ENCODE measurements around the gene UNC79. TPM values are rescaled to one million over a fixed set of nuclear protein-coding genes. Genes with fewer than 3 reads are reported as not detected.
"Not testable (repeated sequence)": the region's sequence is repeated elsewhere in the genome, so short reads cannot be mapped to it uniquely, and the experiment has no call there.

The UNC79 gene
- total RNA-seq, 1 experiment from 2014 or later: not detected

- CTCF ChIA-PET: interaction anchor here (1.0 kb wide), 1 partner anchor 15 kb away, joined by 3 read pairs; no protein-coding TSS in a partner anchor
- Mint-ChIP-seq H3K4me3 (ENCODE audit: low read depth, unreplicated experiment) (no peak overlapping the region), H3K9me3 (ENCODE audit: low read depth, unreplicated experiment) (no peaks in the 10 kb centered on the region), H3K36me3 (ENCODE audit: insufficient read depth, unreplicated experiment) (no peaks in the 10 kb centered on the region), H3K4me1 (ENCODE audit: low read depth, unreplicated experiment) (no peaks in the 10 kb centered on the region), H3K27ac (ENCODE audit: unreplicated experiment) (no peak overlapping the region), H3K27me3 (ENCODE audit: unreplicated experiment) (peaks cover 12% of the 10 kb centered on the region)
- DNase-seq: no peak
- no TSS peak for BruUV-seq (replicated peaks)
- TF ChIP-seq, protein P1, sequence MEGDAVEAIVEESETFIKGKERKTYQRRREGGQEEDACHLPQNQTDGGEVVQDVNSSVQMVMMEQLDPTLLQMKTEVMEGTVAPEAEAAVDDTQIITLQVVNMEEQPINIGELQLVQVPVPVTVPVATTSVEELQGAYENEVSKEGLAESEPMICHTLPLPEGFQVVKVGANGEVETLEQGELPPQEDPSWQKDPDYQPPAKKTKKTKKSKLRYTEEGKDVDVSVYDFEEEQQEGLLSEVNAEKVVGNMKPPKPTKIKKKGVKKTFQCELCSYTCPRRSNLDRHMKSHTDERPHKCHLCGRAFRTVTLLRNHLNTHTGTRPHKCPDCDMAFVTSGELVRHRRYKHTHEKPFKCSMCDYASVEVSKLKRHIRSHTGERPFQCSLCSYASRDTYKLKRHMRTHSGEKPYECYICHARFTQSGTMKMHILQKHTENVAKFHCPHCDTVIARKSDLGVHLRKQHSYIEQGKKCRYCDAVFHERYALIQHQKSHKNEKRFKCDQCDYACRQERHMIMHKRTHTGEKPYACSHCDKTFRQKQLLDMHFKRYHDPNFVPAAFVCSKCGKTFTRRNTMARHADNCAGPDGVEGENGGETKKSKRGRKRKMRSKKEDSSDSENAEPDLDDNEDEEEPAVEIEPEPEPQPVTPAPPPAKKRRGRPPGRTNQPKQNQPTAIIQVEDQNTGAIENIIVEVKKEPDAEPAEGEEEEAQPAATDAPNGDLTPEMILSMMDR (IDR thresholded peaks at IDR 0.05; ENCODE audit: unreplicated experiment): no peak
- intact Hi-C loops (cut with micrococcal nuclease; ENCODE audit: unreplicated experiment): no loop called here
These were observed 62.3 kb downstream of the UNC79 start for GRCh38 chr14:93493054-93493453.

DNA sequence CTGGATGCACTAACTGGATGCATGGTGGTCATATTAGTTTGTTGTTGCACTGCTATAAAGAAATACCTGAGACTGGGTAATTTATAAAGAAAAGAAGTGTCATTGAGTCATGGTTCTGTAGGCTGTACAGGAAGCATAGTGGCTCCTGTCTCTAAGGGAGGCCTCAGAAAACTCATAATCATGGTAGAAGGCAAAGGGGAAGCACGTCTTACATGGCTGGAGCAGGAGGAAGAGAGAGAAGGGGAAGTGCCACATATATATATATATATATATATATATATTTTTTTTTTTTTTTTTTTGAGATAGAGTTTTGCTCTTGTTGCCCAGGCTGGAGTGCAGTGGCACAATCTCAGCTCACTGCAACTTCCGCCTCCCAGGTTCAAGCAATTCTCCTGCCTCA, 62.9 kb downstream of the UNC79 start:
- BruUV-seq (replicated peaks); intact Hi-C loops (cut with micrococcal nuclease; ENCODE audit: unreplicated experiment); H3K36me3 Mint-ChIP-seq (ENCODE audit: insufficient read depth, unreplicated experiment); H3K9me3 Mint-ChIP-seq (ENCODE audit: low read depth, unreplicated experiment); H3K4me1 Mint-ChIP-seq (ENCODE audit: low read depth, unreplicated experiment); H3K27ac Mint-ChIP-seq (ENCODE audit: unreplicated experiment); DNase-seq; H3K4me3 Mint-ChIP-seq (ENCODE audit: low read depth, unreplicated experiment): not testable (repeated sequence)
- H3K27me3 Mint-ChIP-seq (ENCODE audit: unreplicated experiment): peaks cover 12% of the 10 kb centered on the region
- CTCF ChIA-PET: interaction anchor here (1.0 kb wide), 1 partner anchor 16 kb away, joined by 3 read pairs; no protein-coding TSS in a partner anchor

DNA sequence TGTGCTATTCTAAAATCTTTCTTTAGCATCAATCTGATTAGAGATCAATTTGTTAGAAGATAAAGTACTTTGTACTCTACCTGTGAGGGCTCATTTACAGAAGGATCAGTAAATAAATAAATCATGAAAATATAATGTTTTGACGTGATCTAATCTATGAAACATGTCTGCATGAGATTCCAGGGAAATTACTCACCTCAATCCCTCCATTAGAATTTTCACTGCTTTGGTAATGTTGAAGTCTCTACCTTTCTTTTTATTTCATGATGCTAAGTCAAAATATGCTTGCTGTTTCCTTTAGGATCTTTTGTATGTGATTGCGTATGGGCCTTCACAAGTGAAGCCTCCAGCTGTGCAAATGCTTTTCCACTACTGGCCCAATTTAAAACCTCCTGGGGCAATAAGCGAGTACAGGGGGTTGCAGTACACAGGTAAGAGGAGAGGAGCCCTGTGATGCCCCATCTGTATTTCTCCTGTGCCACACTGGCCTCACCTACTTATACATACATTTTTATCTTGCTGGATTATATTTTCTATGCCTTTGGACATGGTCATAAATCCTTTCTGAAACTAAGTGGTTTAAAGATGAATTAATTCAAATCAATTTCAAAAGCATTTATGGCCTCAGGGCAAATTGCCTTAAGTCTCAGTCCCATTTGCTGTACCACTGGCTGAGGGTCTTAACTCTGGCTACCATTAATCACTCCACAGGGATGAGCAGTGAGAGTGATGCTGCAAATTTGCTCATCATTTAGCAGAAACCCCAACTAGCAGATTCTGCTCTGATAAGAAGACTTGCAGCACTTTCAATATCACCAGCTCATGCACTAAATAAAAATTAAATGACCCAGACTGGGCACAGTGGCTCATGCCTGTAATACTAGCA, 66.4 kb downstream of the UNC79 start:
- TF ChIP-seq, protein P1 (IDR thresholded peaks at IDR 0.05; ENCODE audit: unreplicated experiment): no peak
- CTCF ChIA-PET: no interaction called here
- no peaks in the 10 kb centered on the region for H3K9me3 Mint-ChIP-seq (ENCODE audit: low read depth, unreplicated experiment)
- H3K27me3 Mint-ChIP-seq (ENCODE audit: unreplicated experiment): no peaks in the 10 kb centered on the region
- H3K4me1 Mint-ChIP-seq (ENCODE audit: low read depth, unreplicated experiment): no peaks in the 10 kb centered on the region
- no peaks in the 10 kb centered on the region for H3K36me3 Mint-ChIP-seq (ENCODE audit: insufficient read depth, unreplicated experiment)
- DNase-seq: no peak
- intact Hi-C loops (cut with micrococcal nuclease; ENCODE audit: unreplicated experiment): no loop called here
- H3K4me3 Mint-ChIP-seq (ENCODE audit: low read depth, unreplicated experiment): no peak overlapping the region
- no peak overlapping the region for H3K27ac Mint-ChIP-seq (ENCODE audit: unreplicated experiment)
- no TSS peak for BruUV-seq (replicated peaks)

- BruUV-seq (replicated peaks): no TSS peak
- Mint-ChIP-seq H3K27me3 (ENCODE audit: unreplicated experiment) (no peaks in the 10 kb centered on the region), H3K4me1 (ENCODE audit: low read depth, unreplicated experiment) (no peaks in the 10 kb centered on the region), H3K4me3 (ENCODE audit: low read depth, unreplicated experiment) (no peak overlapping the region), H3K27ac (ENCODE audit: unreplicated experiment) (no peak overlapping the region), H3K36me3 (ENCODE audit: insufficient read depth, unreplicated experiment) (no peaks in the 10 kb centered on the region), H3K9me3 (ENCODE audit: low read depth, unreplicated experiment) (peaks cover 2% of the 10 kb centered on the region)
- TF ChIP-seq, protein P1 (IDR thresholded peaks at IDR 0.05; ENCODE audit: unreplicated experiment): no peak
- CTCF ChIA-PET: no interaction called here
- intact Hi-C loops (cut with micrococcal nuclease; ENCODE audit: unreplicated experiment): no loop called here
- no peak for DNase-seq
These were observed 79.3 kb downstream of the UNC79 start for GRCh38 chr14:93510056-93510455.

- no peaks in the 10 kb centered on the region for H3K9me3 Mint-ChIP-seq (ENCODE audit: low read depth, unreplicated experiment)
- H3K27ac Mint-ChIP-seq (ENCODE audit: unreplicated experiment): no peak overlapping the region
- no peaks in the 10 kb centered on the region for H3K4me1 Mint-ChIP-seq (ENCODE audit: low read depth, unreplicated experiment)
- no TSS peak for BruUV-seq (replicated peaks)
- TF ChIP-seq, protein P1 (IDR thresholded peaks at IDR 0.05; ENCODE audit: unreplicated experiment): no peak
- intact Hi-C loops (cut with micrococcal nuclease; ENCODE audit: unreplicated experiment): no loop called here
- CTCF ChIA-PET: no interaction called here
- H3K4me3 Mint-ChIP-seq (ENCODE audit: low read depth, unreplicated experiment): no peak overlapping the region
- H3K36me3 Mint-ChIP-seq (ENCODE audit: insufficient read depth, unreplicated experiment): no peaks in the 10 kb centered on the region
- H3K27me3 Mint-ChIP-seq (ENCODE audit: unreplicated experiment): no peaks in the 10 kb centered on the region
- DNase-seq: no peak
These were observed 80.3 kb downstream of the UNC79 start for GRCh38 chr14:93511001-93511400.
